DOHH2 (cell line): Measurements from ENCODE around the gene CATSPER2.
"Not testable (repeated sequence)": the region's sequence is repeated elsewhere in the genome, so short reads cannot be mapped to it uniquely, and the experiment has no call there.

Experiments
- EZH2phosphoT487 ChIP-seq: fragments of 200-600 bp; sonication (generic); IDR thresholded peaks from 2 replicates; pipeline ENCODE4 v1.6.1; 2017; ENCODE audit warnings: borderline replicate concordance, mild to moderate bottlenecking, antibody characterized with exemption, low read length, moderate library complexity, mixed read lengths
- TF ChIP-seq, protein P1 (sequence below): fragments of 200-600 bp; sonication (generic); IDR thresholded peaks from one replicate; pipeline ENCODE4 v1.5.1; 2014; ENCODE audit warnings: antibody characterized with exemption, mild to moderate bottlenecking, low read depth, low read length; ENCODE audit not compliant: poor library complexity, severe bottlenecking

DNA sequence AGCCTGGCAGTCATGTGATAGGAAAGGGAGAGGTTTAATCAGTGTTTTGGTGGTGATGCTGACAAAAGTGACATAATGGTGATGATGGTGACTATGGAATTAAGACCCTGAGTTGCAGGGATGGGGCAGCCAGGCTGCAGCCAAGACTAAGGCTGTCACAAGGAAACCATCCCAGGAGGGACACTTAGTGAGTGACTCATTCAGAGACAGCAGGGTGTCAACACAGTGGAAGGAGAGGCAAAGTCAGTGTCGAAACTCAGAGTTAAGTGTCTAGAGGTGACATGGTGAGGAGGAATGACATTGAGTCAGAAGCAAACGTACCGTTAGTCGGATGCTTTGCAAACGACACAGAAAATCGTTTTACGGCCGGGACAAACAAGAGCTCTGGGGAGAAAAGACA lies 14.7 kb upstream of the CATSPER2 start:
- TF ChIP-seq, protein P1, sequence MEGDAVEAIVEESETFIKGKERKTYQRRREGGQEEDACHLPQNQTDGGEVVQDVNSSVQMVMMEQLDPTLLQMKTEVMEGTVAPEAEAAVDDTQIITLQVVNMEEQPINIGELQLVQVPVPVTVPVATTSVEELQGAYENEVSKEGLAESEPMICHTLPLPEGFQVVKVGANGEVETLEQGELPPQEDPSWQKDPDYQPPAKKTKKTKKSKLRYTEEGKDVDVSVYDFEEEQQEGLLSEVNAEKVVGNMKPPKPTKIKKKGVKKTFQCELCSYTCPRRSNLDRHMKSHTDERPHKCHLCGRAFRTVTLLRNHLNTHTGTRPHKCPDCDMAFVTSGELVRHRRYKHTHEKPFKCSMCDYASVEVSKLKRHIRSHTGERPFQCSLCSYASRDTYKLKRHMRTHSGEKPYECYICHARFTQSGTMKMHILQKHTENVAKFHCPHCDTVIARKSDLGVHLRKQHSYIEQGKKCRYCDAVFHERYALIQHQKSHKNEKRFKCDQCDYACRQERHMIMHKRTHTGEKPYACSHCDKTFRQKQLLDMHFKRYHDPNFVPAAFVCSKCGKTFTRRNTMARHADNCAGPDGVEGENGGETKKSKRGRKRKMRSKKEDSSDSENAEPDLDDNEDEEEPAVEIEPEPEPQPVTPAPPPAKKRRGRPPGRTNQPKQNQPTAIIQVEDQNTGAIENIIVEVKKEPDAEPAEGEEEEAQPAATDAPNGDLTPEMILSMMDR, result not testable (repeated sequence)
- not testable (repeated sequence) for TF ChIP-seq EZH2phosphoT487
